HFF-Myc (cell line): Measurements from ENCODE around the gene DLD.

ENCODE experiments used
- DNase-seq: peaks from one replicate; pipeline ENCODE4 v3.0.0-alpha.2; 2011; ENCODE audit warnings: low read depth; ENCODE audit errors: extremely low read depth
- H3K4me3 ChIP-seq: replicated peaks from 2 replicates; pipeline ENCODE4 v1.5.1; 2011; ENCODE audit warnings: low read depth, mild to moderate bottlenecking, control low read depth, low read length
- CTCF ChIP-seq: IDR thresholded peaks from 2 replicates; pipeline ENCODE4 v1.5.1; 2012; ENCODE audit warnings: mild to moderate bottlenecking, low read depth, low read length, control low read depth; ENCODE audit errors: missing control alignments

DLD gene

GRCh38 chr7:107937531-107937930 is 46.5 kb downstream of the DLD start:
- TF ChIP-seq CTCF = no peak
- no peak overlapping the region for H3K4me3 ChIP-seq
- no peak for DNase-seq

- no peak overlapping the region for H3K4me3 ChIP-seq
- no peak for TF ChIP-seq CTCF
- DNase-seq = no peak
These were observed 47.7 kb downstream of the DLD start for GRCh38 chr7:107938456-107939250.

- TF ChIP-seq CTCF = no peak
- H3K4me3 ChIP-seq = no peak overlapping the region
- DNase-seq = no peak
These were observed 48.8 kb downstream of the DLD start for GRCh38 chr7:107939573-107940489.

- H3K4me3 ChIP-seq = no peak overlapping the region
- TF ChIP-seq CTCF = no peak
- no peak for DNase-seq
These were observed 50.0 kb downstream of the DLD start for GRCh38 chr7:107940951-107941350.

- H3K4me3 ChIP-seq = no peak overlapping the region
- TF ChIP-seq CTCF = no peak
- DNase-seq = no peak
These were observed 52.0 kb downstream of the DLD start for GRCh38 chr7:107943018-107943417.

- H3K4me3 ChIP-seq = no peak overlapping the region
- no peak for TF ChIP-seq CTCF
- DNase-seq = no peak
These were observed 53.6 kb downstream of the DLD start for GRCh38 chr7:107944411-107945169.
